Brain microvascular endothelial cell (primary cell): ENCODE data around the gene FYCO1.
A peak's percentile ranks its signal among the peaks of the same experiment; 100 is the strongest.

Source experiments
- DNase-seq: peaks from one replicate; pipeline ENCODE4 v3.0.0-alpha.2; 2020
- H3K27ac ChIP-seq: fragments of 250-450 bp; sonication (Bioruptor Pico); 2 replicates; pipeline ENCODE4 v1.5.1; 2020; ENCODE audit warnings: mild to moderate bottlenecking, moderate library complexity
- H3K27me3 ChIP-seq: fragments of 250-450 bp; sonication (Bioruptor Pico); replicated peaks from 2 replicates; pipeline ENCODE4 v1.5.1; 2020; ENCODE audit warnings: mild to moderate bottlenecking
- H3K36me3 ChIP-seq: fragments of 250-450 bp; sonication (Bioruptor Pico); replicated peaks from 2 replicates; pipeline ENCODE4 v1.5.1; 2020; ENCODE audit warnings: mild to moderate bottlenecking
- H3K4me3 ChIP-seq: 2 replicates; pipeline ENCODE4 v1.5.1; 2011; ENCODE audit warnings: low read depth, mild to moderate bottlenecking, control low read depth, low read length, moderate library complexity
- CTCF ChIP-seq: IDR thresholded peaks from 2 replicates; pipeline ENCODE4 v1.5.1; 2011; ENCODE audit warnings: low read depth, mild to moderate bottlenecking, moderate library complexity, low read length, control low read depth, inconsistent platforms; ENCODE audit errors: missing control alignments
- in situ Hi-C: cut with HindIII; loops from 2 replicates; pipeline ENCODE4 v1.10.0; 2017; ENCODE audit warnings: low sequenced_read_pairs, low pct_ligation_motif_present

The FYCO1 gene

GRCh38 chr3:45887759-45888511, 107.7 kb downstream of the FYCO1 start:
- H3K27me3 ChIP-seq: no peaks in the 10 kb centered on the region
- DNase-seq: no peak
- H3K4me3 ChIP-seq: no peak overlapping the region
- H3K36me3 ChIP-seq: no peaks in the 10 kb centered on the region
- no peak overlapping the region for H3K27ac ChIP-seq
- in situ Hi-C loops: no loop called here
- TF ChIP-seq CTCF: no peak

GRCh38 chr3:45887285-45887684, 108.3 kb downstream of the FYCO1 start:
- H3K27ac ChIP-seq: no peak overlapping the region
- no peak overlapping the region for H3K4me3 ChIP-seq
- in situ Hi-C loops: no loop called here
- H3K36me3 ChIP-seq: no peaks in the 10 kb centered on the region
- no peaks in the 10 kb centered on the region for H3K27me3 ChIP-seq
- no peak for TF ChIP-seq CTCF
- DNase-seq: no peak

- in situ Hi-C loops: no loop called here
Observed at GRCh38 chr3:45885979-45886705, 109.5 kb downstream of the FYCO1 start, which contains the start of gene CCR9. TSS of gene CCR9 (plus strand) at chr3:45886543. CDS start at chr3:45894934, 8,391 bp downstream.

GRCh38 chr3:45884368-45885201, 111.0 kb downstream of the FYCO1 start:
- no peak for DNase-seq
- Histone ChIP-seq H3K27ac (no peak overlapping the region), H3K27me3 (no peaks in the 10 kb centered on the region), H3K4me3 (no peak overlapping the region), H3K36me3 (no peaks in the 10 kb centered on the region)
- no peak for TF ChIP-seq CTCF
- in situ Hi-C loops: no loop called here

More at GRCh38 chr3:45885979-45886705, 109.5 kb downstream of the FYCO1 start, which contains the start of gene CCR9:
- Histone ChIP-seq H3K27ac (no peak within 1 kb of the TSS), H3K4me3 (no peak within 1 kb of the TSS), H3K27me3 (no peaks in the 10 kb centered on the region), H3K36me3 (no peaks in the 10 kb centered on the region)
- no peak for DNase-seq
- TF ChIP-seq CTCF: no peak

GRCh38 chr3:45881078-45882022, 114.3 kb downstream of the FYCO1 start:
- no peak overlapping the region for H3K4me3 ChIP-seq
- no peaks in the 10 kb centered on the region for H3K27me3 ChIP-seq
- no peaks in the 10 kb centered on the region for H3K36me3 ChIP-seq
- peak; percentile 3 for DNase-seq
- TF ChIP-seq CTCF: no peak
- in situ Hi-C loops: no loop called here
- no peak overlapping the region for H3K27ac ChIP-seq
